DMS53 treated with DMSO at 0.1 percent for 48 hours (cell line): Measurements from ENCODE around the gene COQ10A.
"Not testable (repeated sequence)": the region's sequence is repeated elsewhere in the genome, so short reads cannot be mapped to it uniquely, and the experiment has no call there.

Source experiments
- DNase-seq: peaks from one replicate; lab custom pipeline; 2025; ENCODE audit not compliant: unreplicated experiment; lab: John Stamatoyannopoulos, UW

The COQ10A gene

GRCh38 chr12:56242986-56243385 lies 23.8 kb upstream of the COQ10A start:
- DNase-seq: no peak

- DNase-seq: no peak
Measured at GRCh38 chr12:56243731-56244181, 23.0 kb upstream of the COQ10A start.

DNA sequence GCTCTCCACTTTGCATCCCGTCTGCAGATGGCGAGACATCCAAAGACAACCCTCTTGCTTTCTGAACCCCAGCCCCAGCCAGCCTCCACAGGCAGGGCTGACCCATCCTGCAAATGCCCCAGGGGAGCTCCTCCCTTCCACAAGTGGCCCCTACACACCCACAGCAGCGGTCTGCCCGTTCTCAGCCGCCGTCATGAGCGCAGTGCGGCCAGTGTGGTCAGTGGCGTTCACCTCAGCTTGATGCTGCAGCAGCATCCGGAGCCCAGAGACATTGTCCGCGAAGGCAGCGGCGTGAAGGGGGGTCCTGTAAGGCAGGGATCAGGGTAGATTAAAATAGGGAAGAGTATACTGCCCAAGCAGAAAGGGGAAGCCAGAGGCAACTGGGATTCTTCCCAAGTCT lies 22.2 kb upstream of the COQ10A start:
- no peak for DNase-seq

DNA sequence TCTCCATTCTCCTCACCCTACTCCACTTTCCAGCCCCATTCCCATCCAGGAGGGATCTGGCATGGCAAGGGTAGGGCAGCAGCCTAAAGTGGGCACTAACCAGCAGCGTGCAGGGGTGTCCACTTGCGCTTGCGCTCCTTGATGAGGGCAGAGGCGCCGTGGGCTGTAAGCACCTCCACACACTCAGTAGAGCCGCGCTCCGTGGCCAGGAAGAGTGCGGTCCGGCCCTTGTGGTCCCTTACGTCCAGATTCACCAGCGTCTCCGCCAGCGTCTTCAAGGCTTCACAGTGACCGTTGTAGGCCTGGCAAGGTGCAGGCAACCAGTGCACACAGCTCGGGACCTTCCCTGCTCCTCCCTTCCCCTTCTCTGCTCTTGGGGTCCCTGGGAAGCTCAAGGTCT lies 18.8 kb upstream of the COQ10A start:
- DNase-seq: no peak

GRCh38 chr12:56248711-56249110 lies 18.0 kb upstream of the COQ10A start:
- DNase-seq: no peak

DNA sequence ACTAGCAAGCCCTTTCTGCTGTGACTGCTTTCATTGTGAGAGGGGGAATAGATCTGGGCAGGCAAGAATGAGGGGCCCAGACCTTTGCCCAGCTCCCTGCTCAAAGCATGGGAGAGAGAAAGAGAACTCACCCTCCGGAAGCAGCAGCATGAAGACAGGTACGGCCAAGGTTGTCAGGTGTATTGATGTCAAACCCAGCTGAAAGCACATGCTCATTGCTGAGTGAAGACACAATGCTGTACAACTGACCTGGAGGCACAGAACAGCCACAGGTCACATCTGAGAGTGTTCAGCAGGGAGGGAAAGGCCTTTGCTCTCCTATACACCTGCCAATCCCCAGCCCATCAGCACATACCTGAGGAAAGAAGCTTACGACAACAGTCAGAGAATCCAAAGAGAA lies 14.1 kb upstream of the COQ10A start:
- no peak for DNase-seq

DNA sequence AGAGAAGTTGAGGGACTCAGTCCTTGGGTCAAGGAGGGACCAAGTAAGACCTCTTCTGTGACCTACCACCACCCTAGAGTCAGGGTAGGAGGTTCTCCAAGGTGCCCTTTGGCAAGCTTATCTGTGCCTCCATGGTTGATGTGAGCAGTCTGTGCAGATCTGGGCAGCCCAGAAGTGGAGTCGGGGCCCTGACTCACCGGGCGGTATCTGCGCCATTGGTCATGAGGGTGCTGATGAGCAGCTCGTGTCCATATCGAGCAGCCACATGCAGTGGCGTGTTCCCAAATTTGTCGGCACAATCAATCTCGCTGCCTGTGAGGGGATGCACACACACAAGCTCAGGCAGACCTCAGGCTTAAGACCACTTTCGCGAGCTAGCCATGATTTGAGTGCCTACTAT lies 13.7 kb upstream of the COQ10A start:
- no peak for DNase-seq

DNA sequence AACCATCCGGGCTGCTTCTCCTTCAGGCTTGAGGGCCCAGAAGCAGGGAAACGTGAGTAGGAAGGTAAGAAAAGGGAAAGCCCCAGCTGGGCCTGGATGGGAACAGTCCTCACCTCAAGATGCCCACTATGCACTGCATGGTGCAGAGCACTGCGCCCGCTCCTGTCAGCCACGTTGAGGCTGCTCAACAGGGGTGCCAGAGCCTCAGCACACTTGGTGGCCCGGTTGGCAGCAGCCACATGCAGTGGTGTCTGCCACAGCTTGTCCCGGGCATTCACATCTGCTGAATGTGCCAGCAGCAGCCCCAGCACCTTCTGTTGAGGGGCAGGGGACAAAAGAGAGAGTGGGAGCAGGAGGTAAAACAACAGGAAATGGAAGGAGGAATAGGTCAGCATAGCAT lies 11.1 kb upstream of the COQ10A start:
- no peak for DNase-seq

GRCh38 chr12:56256326-56256960 lies 10.3 kb upstream of the COQ10A start:
- no peak for DNase-seq

DNA sequence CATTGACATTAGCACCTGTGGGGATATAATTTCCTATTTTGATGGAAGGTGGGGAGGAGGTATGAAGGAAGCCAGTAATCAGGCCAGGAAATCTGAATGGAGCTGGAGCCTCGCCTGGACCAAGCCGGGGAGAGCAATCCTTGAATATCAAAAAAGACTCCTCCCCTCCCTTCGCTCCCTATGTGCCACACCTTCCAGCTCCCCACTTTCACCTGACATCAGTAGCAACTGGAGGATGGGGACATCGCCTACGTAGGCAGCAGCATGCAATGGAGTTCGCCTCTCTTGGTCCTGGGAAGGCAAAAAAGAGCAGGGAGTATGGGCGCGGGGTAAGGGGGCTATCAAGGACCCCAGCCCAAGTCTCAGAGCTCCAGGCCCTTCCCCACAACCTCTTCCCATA lies 9.7 kb upstream of the COQ10A start:
- no peak for DNase-seq

DNA sequence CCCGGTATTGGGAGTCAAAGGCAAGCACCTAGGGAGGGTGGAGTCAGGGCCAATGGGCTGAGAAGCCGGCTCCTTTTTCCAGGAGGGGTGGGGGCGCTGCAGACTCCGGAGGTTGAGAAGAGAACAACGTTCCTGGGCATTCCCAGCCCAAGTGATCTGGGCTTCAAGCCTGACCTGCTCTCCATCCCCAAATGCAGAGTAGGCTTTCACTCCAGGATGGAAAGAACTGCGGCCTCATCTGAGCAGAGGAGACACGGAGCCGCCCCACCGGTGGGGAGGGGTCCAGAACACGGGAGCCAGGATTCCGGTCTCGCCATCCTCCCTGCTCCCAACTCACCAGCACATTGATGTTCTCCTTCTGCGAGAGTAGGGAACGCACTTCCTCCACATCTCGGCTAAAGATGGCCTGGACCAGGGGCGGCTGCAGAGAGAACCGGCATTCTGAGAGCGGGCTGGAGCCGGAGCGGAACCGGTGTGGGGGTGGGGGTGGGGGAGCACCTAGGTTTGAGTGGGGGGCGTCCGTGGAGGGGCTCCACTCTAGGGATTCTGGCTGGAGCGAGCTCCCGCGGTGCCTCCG lies 9.2 kb upstream of the COQ10A start:
- DNase-seq: no peak

- DNase-seq: peak; percentile 42
Measured at GRCh38 chr12:56258068-56258819, 8.5 kb upstream of the COQ10A start, which contains the start of gene ANKRD52. Gene ANKRD52, minus strand, starts transcription at chr12:56258384. Its CDS starts 115 bp downstream, at chr12:56258269.

DNA sequence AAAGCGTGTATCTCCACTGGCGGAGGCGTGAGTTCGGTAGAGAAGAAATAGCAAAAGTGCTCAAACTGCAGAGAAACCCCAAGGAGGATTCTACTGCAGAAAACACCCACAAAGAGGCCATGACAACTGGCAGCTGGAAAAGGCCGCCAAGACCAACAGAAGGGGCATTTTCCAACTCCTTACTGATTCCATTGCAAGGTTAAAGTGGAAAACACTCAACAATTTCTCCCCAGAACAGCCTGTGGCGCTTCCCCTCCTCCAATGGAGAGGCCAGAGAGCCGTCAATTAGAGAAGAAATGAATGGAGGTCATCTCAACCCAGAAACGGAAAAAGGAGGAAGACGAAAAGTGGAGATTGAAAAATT lies 7.9 kb upstream of the COQ10A start:
- DNase-seq: no peak

DNA sequence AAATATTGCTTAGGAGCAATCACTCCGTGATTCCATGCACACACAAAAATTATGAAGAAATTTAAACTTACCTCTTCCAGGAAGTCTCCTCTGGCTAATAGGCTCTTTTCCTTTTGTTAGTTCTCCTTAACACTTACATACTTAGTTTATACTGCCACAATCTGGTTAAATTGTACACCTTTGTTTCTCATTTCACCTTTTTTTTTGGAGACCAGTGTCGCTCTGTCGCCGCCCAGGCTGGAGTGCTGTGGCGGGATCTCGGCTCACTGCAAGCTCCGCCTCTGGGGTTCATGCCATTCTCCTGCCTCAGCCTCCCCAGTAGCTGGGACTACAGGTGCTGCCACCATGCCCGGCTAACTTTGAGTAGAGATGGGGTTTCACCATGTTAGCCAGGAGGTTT lies 6.4 kb upstream of the COQ10A start:
- DNase-seq: no peak

DNA sequence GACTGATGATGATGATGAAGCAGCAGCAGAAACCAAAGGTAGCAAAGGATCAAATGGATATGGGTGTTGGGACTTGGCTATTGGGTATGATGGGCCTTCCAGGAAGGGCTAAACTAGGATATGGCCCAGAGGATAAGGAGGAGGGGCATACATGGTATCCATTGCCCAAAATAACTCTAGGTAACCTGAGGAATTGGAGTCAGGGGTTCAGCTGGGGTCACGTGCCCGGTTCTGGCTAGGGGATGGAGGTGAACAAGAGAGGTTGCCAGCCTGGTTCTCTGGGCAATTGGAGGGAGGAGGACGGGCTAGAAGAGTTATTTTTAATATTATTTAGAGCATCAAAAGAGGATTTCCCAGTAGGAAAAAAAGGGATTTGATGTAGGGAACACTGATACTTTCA lies 5.8 kb upstream of the COQ10A start:
- DNase-seq: no peak

DNA sequence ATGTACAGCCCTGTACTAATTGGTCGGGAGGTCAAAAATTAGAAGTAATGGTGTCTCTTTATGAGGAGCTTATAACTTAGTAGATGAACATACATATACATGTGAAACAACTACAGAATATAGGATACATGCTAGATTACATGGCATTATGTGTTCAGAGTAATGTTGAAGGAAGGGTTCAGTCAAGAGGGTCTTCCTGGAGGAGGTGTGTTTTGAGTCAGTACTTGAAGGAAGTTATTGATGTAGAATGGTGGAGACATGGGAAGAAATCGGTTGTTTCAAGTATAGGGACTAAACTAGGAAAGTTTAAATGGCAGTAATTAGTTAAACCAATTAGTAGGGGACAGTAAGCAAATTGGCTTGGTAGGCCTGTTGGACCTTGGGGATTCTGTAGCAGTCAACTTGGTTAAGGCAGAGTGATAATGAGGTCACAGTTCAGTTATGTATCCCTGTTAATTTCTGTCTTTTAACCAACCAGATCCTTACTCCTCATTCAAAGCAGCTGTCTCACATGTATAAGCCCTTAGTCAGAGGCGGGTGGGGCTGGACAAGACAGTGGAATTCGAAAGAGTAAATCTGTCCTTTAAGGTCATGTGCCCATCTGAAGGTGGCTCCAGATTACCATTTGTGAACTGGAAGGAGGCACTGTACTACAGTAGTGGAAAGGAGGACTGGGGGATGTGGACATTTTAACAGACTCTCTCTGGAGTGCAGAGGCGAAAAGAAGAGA lies 5.1 kb upstream of the COQ10A start:
- DNase-seq: no peak

- DNase-seq: not testable (repeated sequence)
Measured at GRCh38 chr12:56262955-56263354, 3.8 kb upstream of the COQ10A start.

DNA sequence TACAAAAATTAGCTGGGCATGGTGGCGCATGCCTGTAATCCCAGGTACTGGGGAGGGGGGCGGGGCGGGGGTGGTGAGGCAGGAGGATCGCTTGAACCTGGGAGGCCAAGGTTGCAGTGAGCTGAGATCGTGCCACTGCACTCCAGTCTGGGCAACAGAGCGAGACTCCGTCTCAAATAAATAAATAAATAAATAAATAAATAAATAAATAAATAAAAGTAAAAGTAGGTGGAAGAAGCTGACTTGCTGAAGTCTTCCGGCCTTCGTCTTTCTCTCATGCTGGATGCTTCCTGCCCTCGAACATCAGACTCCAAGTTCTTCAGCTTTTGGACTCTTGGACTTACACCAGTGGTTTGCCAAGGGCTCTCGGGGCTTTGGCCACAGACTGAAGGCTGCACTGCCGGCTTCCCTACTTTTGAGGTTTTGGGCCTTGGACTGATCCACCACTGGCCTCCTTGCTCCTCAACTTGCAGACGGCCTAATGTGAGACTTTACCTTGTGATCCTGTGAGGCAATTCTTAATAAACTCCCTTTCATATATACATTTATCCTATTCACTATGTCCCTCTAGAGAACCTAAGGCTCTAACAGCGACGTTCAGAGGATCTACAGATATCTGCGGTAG lies 562 bp upstream of the COQ10A start:
- DNase-seq: not testable (repeated sequence)

DNA sequence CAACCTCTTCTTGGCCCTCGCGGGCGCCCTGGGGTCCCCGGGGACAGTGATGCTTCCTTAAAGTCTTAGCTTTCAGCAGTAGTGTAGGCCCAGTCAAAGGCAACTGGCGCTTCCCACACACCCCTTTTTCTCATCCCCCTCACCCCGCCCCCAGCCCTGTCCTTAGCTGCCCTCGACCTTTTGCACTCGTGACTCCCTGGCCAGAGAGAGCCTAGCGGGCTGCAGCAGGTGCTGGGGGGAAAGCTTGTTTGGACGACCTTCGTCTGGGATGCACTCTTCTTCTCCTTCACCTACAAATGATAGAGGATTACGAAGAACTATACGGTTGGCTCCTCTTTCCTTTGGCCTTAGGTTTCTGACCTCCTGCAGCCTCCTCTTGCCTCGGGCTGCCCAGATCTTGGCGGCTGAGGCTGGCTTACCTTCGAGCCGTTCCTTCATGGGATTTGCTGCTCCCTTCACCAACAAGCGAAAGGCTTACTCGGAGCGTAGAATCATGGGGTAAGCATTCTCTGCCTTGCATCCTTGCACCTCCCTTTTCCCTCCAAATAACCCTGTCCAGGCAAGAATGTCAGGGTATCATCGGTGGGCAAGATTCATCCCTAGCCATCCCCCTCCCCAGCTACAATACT lies 815 bp downstream of the COQ10A start:
- DNase-seq: no peak

- DNase-seq: no peak
Measured at GRCh38 chr12:56271031-56271430, 4.3 kb downstream of the COQ10A start.

DNA sequence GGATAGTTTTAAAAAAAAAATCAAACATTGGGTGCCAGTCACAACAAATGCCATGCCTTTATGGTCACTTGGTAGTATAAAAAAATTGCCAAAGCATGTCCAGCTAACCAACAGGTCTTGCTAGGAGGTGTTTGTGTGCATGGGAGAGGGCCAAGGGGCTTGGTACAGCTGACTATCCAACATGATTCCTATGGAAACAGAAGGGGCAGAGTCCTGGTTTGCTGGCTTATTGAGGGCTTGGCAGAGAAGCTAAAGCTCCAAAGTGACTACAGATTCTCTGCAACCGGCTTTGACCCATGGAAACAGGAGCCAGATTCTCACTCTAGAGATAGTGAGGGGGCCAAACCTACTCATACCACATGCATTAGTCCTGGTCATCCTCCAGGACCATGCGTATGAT lies 5.7 kb downstream of the COQ10A start:
- not testable (repeated sequence) for DNase-seq
